Liver (tissue), 9 donors: ENCODE results near the gene TCERG1L. TPM values are rescaled to one million over a fixed set of nuclear protein-coding genes. Genes with fewer than 3 reads are reported as not detected.

Experiments
- DNase-seq: peaks from one replicate; pipeline ENCODE4 v3.0.0-alpha.2; 2017; ENCODE audit warnings: low spot score
- H3K27ac ChIP-seq, 2 donors: one replicate each; pipeline ENCODE4 v1.7.0; 2013; ENCODE audit warnings: inconsistent platforms in 2 of 2, low read length in 2 of 2, control low read depth in 1 of 2, low read depth in 1 of 2, mild to moderate bottlenecking in 1 of 2
- H3K27me3 ChIP-seq, 4 donors: one replicate each; pipeline versions ENCODE4 v1.6.1 to v1.7.0; 2013; ENCODE audit warnings: low read length in 3 of 4, inconsistent platforms in 1 of 4, mild to moderate bottlenecking in 1 of 4, moderate library complexity in 1 of 4; ENCODE audit not compliant: control insufficient read depth in 4 of 4, insufficient read depth in 4 of 4
- H3K36me3 ChIP-seq, 4 donors: one replicate each; pipeline versions ENCODE4 v1.6.1 to v1.7.0; 2013; ENCODE audit warnings: low read length in 3 of 4, mild to moderate bottlenecking in 3 of 4, low read depth in 1 of 4, moderate library complexity in 1 of 4; ENCODE audit not compliant: control insufficient read depth in 4 of 4, insufficient read depth in 3 of 4
- H3K4me1 ChIP-seq, 4 donors: one replicate each; pipeline versions ENCODE4 v1.6.1 to v1.7.0; 2013; ENCODE audit warnings: low read length in 3 of 4, mild to moderate bottlenecking in 3 of 4, moderate library complexity in 1 of 4; ENCODE audit not compliant: control insufficient read depth in 4 of 4, insufficient read depth in 4 of 4
- H3K4me3 ChIP-seq, 3 donors: one replicate each; pipeline versions ENCODE4 v1.6.1 to v1.7.0; 2013; ENCODE audit warnings: low read length in 3 of 3, control low read depth in 1 of 3, low read depth in 1 of 3, mild to moderate bottlenecking in 1 of 3
- H3K9ac ChIP-seq, 2 donors: one replicate each; pipeline ENCODE4 v1.7.0; 2013; ENCODE audit warnings: low read length in 2 of 2, mild to moderate bottlenecking in 2 of 2, moderate library complexity in 2 of 2, control low read depth in 1 of 2, low read depth in 1 of 2
- H3K9me3 ChIP-seq, 4 donors: one replicate each; pipeline versions ENCODE4 v1.6.1 to v1.7.0; 2013; ENCODE audit warnings: low read length in 3 of 4; ENCODE audit not compliant: control insufficient read depth in 4 of 4
- EGR1 ChIP-seq, 2 donors: IDR thresholded peaks; 2 replicates each; pipeline ENCODE4 v1.6.1; 2016 to 2018; ENCODE audit warnings: antibody characterized with exemption in 2 of 2, low read depth in 2 of 2
- FOXA1 ChIP-seq: IDR thresholded peaks from 2 replicates; pipeline ENCODE4 v1.6.1; 2016; ENCODE audit warnings: antibody characterized with exemption
- GABPA ChIP-seq, 2 donors: IDR thresholded peaks in 1 of 2; conservative IDR thresholded peaks in 1 of 2; 2 replicates each; pipeline ENCODE4 v1.6.1; 2016; ENCODE audit warnings: antibody characterized with exemption in 2 of 2, mild to moderate bottlenecking in 1 of 2, moderate library complexity in 1 of 2
- HNF4A ChIP-seq, 2 donors: conservative IDR thresholded peaks; 2 replicates each; pipeline ENCODE4 v1.6.1; 2016; ENCODE audit warnings: antibody characterized with exemption in 2 of 2, mild to moderate bottlenecking in 2 of 2
- JUND ChIP-seq, 2 donors: IDR thresholded peaks; 2 replicates each; pipeline ENCODE4 v1.6.1; 2016; ENCODE audit warnings: antibody characterized with exemption in 2 of 2
- NR2F2 ChIP-seq: IDR thresholded peaks from 2 replicates; pipeline ENCODE4 v1.6.1; 2016; ENCODE audit warnings: antibody characterized with exemption
- RAD21 ChIP-seq, 2 donors: IDR thresholded peaks; 2 replicates each; pipeline ENCODE4 v1.6.1; 2016; ENCODE audit warnings: antibody characterized with exemption in 2 of 2, mild to moderate bottlenecking in 2 of 2
- YY1 ChIP-seq: IDR thresholded peaks from 2 replicates; pipeline ENCODE4 v1.6.1; 2016; ENCODE audit warnings: antibody characterized with exemption, mild to moderate bottlenecking
- WGBS: extraction: QIAGEN DNeasy Blood & Tissue Kit; methylation state at CpG from one replicate; pipeline ENCODE4 v1.1.7; 2013; 5-methylcytosine and 5-hydroxymethylcytosine counted together
- polyA plus RNA-seq, 2 donors: library from polyadenylated mRNA; stranded (reverse) in 1 of 2; unstranded in 1 of 2; fragments of 200-250 nt in 1 of 2; fragments of >200 nt in 1 of 2; fragmentation: Nextera tagmentation in 1 of 2; extraction: Ambion mirVana in 1 of 2; gene quantifications; one replicate each; pipeline versions ENCODE4 v1.2.1 to v1.2.3, GENCODE V29; 2013 to 2015
- total RNA-seq, 2 donors: library from RNA; depleted of rRNA; stranded (reverse); fragments of >200 nt; gene quantifications; one replicate each; pipeline ENCODE4 v1.2.3, GENCODE V29; 2014
- TF ChIP-seq, protein P1 (sequence below): IDR thresholded peaks from 2 replicates; pipeline ENCODE4 v1.6.1; 2016; ENCODE audit warnings: antibody characterized with exemption, mild to moderate bottlenecking
- TF ChIP-seq, protein P2 (sequence below): IDR thresholded peaks from 2 replicates; pipeline ENCODE4 v1.6.1; 2016; ENCODE audit warnings: antibody characterized with exemption
- TF ChIP-seq, protein P3 (sequence below): IDR thresholded peaks from 2 replicates; pipeline ENCODE4 v1.6.1; 2016; ENCODE audit warnings: antibody characterized with exemption
- TF ChIP-seq, protein P4 (sequence below): fragments of 150-350 bp; IDR thresholded peaks from 2 replicates; pipeline ENCODE4 v1.5.1; 2017; ENCODE audit warnings: improper control_type of control experiment, low read depth, low read length; ENCODE audit not compliant: missing input control
- donor health status: healthy.
- donor health status: healthy.
- donor health status: healthy.
- donor health status: healthy.
- donor health status: healthy.

Gene TCERG1L
- total and polyA plus RNA-seq, 4 donors: not detected

DNA sequence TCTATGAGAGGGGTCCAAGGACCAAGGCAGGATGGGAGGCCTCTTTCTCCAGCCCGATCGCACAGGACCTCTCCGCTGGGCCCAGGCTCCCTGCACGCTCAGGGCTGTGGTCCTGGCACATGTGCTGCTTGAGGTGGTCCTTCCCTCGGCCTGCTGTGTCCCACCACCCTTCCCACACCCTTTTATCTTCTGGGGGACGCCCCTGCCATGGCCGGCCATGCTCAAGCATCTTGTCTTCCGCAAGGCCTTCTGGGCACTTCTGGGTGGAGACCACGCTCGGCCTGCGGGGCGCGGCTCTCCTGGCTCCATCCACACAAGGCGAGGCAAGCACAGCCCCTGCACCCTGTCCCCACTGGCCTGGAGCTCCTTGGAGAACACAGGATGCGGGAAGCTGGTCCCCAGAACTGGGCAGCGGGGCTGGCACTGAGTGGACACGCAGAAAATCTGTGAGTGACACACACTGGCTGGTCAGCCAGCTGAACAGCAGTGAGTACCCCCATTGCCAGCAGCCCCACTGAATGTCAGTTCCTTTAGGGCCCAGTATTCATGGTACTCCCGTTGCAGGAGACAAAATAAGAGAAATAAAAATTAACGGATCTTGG lies 115.9 kb downstream of the TCERG1L start:
- no peak overlapping the region for H3K4me3 ChIP-seq
- H3K27me3 ChIP-seq: no peaks in the 10 kb centered on the region
- WGBS: 78% methylated on average over 19 of the region's 19 CpGs
- TF ChIP-seq, protein P1, sequence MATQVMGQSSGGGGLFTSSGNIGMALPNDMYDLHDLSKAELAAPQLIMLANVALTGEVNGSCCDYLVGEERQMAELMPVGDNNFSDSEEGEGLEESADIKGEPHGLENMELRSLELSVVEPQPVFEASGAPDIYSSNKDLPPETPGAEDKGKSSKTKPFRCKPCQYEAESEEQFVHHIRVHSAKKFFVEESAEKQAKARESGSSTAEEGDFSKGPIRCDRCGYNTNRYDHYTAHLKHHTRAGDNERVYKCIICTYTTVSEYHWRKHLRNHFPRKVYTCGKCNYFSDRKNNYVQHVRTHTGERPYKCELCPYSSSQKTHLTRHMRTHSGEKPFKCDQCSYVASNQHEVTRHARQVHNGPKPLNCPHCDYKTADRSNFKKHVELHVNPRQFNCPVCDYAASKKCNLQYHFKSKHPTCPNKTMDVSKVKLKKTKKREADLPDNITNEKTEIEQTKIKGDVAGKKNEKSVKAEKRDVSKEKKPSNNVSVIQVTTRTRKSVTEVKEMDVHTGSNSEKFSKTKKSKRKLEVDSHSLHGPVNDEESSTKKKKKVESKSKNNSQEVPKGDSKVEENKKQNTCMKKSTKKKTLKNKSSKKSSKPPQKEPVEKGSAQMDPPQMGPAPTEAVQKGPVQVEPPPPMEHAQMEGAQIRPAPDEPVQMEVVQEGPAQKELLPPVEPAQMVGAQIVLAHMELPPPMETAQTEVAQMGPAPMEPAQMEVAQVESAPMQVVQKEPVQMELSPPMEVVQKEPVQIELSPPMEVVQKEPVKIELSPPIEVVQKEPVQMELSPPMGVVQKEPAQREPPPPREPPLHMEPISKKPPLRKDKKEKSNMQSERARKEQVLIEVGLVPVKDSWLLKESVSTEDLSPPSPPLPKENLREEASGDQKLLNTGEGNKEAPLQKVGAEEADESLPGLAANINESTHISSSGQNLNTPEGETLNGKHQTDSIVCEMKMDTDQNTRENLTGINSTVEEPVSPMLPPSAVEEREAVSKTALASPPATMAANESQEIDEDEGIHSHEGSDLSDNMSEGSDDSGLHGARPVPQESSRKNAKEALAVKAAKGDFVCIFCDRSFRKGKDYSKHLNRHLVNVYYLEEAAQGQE: no peak
- TF ChIP-seq, protein P2, sequence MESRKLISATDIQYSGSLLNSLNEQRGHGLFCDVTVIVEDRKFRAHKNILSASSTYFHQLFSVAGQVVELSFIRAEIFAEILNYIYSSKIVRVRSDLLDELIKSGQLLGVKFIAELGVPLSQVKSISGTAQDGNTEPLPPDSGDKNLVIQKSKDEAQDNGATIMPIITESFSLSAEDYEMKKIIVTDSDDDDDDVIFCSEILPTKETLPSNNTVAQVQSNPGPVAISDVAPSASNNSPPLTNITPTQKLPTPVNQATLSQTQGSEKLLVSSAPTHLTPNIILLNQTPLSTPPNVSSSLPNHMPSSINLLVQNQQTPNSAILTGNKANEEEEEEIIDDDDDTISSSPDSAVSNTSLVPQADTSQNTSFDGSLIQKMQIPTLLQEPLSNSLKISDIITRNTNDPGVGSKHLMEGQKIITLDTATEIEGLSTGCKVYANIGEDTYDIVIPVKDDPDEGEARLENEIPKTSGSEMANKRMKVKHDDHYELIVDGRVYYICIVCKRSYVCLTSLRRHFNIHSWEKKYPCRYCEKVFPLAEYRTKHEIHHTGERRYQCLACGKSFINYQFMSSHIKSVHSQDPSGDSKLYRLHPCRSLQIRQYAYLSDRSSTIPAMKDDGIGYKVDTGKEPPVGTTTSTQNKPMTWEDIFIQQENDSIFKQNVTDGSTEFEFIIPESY: no peak
- TF ChIP-seq GABPA (IDR thresholded peaks at IDR 0.05 in 1 of 2, conservative IDR thresholded peaks at IDR 0.05 in 1 of 2) (no peak), FOXA1 (no peak), YY1 (no peak), JUND (IDR thresholded peaks at IDR 0.05) (no peak), HNF4A (conservative IDR thresholded peaks at IDR 0.05) (no peak), EGR1 (IDR thresholded peaks at IDR 0.05; ENCODE audit: low read depth in 2 of 2) (no peak)
- H3K27ac ChIP-seq: no peak overlapping the region
- no peak overlapping the region for H3K9ac ChIP-seq
- no peak for DNase-seq
- H3K4me1 ChIP-seq: no peaks in the 10 kb centered on the region
- peaks cover 0 to 3% (median 0%) of the 10 kb centered on the region in 4 donors for H3K9me3 ChIP-seq
- H3K36me3 ChIP-seq: no peaks in the 10 kb centered on the region

DNA sequence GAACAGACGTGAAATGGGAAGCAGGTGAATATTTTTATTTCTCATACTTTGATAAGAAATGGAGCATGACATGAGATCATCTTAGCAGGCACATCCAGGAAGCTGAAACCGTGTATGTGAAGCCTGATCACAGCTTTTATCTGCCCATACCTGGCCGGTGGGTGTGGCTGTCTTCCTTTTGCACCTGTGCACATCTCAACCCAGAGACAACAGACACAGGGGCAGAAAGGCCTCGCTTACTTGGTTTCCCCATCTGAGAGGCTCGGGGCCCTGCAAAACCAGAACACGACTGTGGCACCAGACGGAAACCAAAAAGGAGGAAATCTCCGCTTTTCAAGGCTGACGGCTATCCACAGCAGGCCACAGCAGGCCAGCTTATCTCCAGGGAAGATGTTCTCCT lies 116.4 kb downstream of the TCERG1L start:
- WGBS: 77% methylated on average over 9 of the region's 9 CpGs
- Histone ChIP-seq H3K27me3 (peaks cover 0 to 4% (median 0%) of the 10 kb centered on the region in 4 donors), H3K4me1 (no peaks in the 10 kb centered on the region), H3K4me3 (no peak overlapping the region), H3K36me3 (no peaks in the 10 kb centered on the region), H3K9ac (no peak overlapping the region), H3K27ac (no peak overlapping the region), H3K9me3 (peaks cover 0 to 3% (median 0%) of the 10 kb centered on the region in 4 donors)
- DNase-seq: no peak
- no peak for TF ChIP-seq HNF4A (conservative IDR thresholded peaks at IDR 0.05)
- TF ChIP-seq JUND (IDR thresholded peaks at IDR 0.05): no peak
- TF ChIP-seq, protein P3, sequence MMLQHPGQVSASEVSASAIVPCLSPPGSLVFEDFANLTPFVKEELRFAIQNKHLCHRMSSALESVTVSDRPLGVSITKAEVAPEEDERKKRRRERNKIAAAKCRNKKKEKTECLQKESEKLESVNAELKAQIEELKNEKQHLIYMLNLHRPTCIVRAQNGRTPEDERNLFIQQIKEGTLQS: no peak
- TF ChIP-seq RAD21 (IDR thresholded peaks at IDR 0.05): no peak
- TF ChIP-seq, protein P1: no peak
- TF ChIP-seq, protein P4, sequence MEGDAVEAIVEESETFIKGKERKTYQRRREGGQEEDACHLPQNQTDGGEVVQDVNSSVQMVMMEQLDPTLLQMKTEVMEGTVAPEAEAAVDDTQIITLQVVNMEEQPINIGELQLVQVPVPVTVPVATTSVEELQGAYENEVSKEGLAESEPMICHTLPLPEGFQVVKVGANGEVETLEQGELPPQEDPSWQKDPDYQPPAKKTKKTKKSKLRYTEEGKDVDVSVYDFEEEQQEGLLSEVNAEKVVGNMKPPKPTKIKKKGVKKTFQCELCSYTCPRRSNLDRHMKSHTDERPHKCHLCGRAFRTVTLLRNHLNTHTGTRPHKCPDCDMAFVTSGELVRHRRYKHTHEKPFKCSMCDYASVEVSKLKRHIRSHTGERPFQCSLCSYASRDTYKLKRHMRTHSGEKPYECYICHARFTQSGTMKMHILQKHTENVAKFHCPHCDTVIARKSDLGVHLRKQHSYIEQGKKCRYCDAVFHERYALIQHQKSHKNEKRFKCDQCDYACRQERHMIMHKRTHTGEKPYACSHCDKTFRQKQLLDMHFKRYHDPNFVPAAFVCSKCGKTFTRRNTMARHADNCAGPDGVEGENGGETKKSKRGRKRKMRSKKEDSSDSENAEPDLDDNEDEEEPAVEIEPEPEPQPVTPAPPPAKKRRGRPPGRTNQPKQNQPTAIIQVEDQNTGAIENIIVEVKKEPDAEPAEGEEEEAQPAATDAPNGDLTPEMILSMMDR: no peak
- TF ChIP-seq NR2F2: no peak
